Activated CD8-positive, alpha-beta memory T cell treated with anti-CD3 and anti-CD28 coated beads, Interleukin-2, amount 50 U/mL, for 1 hour (primary cell): ENCODE measurements around the gene TIMM29.

Source experiments
- DNase-seq: peaks from one replicate; pipeline ENCODE4 v3.0.0-alpha.2; 2020; ENCODE audit errors: extremely low read depth

The TIMM29 gene

GRCh38 chr19:10928563-10929401 lies at the start of gene TIMM29, which contains the start of gene YIPF2:
TSS of gene TIMM29 (plus strand) at chr19:10928811. CDS start at chr19:10928823, 12 bp downstream.
TSS of gene YIPF2 (minus strand) at chr19:10928639. CDS start at chr19:10928410, 229 bp downstream.
- DNase-seq, result peak; percentile 97

DNA sequence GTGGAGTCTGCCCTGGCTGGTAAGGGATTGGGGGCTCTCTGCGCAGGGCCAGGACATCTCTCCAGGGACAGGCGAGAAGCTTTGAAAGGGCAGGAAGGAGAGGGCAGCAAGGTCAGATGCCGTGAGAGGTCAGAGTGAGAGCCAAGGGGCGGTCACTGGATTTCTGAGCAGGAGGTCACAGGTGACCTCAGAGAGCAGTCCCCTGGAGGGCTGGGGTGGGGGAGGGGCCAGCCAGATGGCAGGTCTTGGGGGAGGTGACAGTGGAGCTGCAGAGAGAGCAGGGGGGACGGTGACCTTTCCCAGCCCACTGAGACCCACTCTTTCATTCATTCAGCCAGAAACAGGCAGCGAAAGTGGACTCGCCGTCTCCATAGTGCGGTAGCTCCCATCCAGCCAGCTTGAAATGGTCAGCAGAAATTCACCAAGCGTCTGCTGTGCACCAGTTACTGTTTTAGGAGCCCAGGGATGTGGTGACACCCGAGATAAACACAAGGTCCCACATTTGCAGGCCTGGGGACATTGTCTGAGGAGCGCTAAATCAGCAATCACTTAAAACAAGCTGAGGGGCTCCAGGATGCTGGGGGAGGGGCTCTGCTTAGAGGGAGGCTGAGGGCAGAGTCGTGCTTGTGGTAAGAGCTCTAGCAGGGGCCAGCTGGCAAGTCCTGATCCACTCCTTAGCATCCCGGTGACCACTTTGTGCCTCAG lies 47.1 kb upstream of the TIMM29 start:
- no peak for DNase-seq

DNA sequence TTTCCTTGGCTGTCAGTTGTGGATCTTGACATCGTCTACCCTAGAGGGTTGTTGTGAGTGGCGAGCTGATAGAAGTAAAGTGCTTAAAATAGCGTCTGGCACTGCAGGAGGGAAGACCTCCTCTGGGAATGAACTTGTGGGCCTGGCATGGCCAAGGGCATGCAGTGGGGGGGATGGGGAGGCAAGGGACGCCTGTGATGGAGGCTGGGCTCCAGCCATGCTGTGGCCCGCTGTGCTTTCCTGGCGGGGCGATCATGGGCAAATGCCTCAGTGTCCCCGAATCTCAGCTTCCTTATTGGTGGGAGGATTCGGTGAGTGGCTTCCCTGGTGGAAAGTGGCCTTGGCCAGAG lies 46.5 kb upstream of the TIMM29 start:
- no peak for DNase-seq

- no peak for DNase-seq
These were observed 44.3 kb upstream of the TIMM29 start for GRCh38 chr19:10884274-10884673.

- DNase-seq, result no peak
These were observed 43.1 kb upstream of the TIMM29 start for GRCh38 chr19:10885201-10886169.

DNA sequence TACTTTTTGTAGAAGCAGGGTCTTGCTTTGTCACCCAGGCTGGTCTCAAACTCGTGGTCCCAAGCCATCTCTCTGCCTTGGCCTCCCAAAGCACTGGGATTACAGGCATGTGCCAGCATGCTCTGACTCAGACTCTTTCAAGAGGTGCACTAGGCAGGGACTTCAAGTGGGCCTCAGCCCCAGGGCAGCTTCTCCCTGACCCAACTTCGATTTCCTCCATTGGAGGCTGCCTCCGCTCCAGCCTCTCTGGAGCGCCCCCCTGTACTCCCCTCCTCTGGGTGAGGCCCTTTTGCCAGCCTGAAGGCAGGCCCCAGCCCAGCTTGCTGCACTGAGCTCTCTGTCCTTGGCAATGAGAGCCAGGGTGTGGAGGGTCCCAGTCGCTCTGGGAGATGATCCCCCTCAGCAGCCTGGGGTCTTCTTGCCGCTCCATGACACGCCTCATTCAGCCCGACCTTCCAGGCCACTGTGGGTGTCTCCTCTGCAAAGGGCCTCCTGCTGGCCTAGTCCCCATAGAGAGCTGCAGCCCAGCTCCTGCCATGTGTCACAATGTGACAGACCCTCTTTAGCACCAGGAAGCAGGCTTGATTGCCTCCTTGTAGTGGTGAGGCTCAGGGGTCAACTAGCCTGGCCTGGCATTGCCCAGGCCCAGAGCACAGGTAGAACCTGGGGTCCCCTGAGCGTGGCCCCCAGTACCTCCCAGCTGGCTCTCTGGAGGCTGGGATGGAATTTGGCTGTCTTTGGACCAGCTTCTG lies 40.8 kb upstream of the TIMM29 start:
- no peak for DNase-seq

GRCh38 chr19:10888421-10888866 lies 40.2 kb upstream of the TIMM29 start:
- no peak for DNase-seq

DNA sequence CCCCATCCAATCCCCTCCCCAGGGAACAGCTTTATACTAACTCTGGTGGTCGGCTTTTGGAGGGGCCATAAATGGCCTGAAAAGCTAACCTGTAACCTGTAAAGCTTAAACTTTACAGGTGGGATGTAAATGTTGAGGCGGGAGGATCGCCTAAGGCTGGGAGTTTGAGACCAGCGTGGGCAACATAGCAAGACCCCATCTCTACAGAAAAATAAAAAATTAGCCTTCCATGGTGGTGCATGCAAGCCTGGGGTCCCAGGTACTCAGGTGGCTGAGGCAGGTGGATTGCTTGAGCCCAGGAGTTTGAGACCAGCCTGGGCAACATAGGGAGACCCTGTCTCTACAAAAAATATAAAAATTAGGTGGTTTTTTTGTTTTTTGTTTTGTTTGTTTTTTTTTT lies 38.7 kb upstream of the TIMM29 start:
- no peak for DNase-seq

- no peak for DNase-seq
These were observed 37.1 kb upstream of the TIMM29 start for GRCh38 chr19:10891405-10892086.

DNA sequence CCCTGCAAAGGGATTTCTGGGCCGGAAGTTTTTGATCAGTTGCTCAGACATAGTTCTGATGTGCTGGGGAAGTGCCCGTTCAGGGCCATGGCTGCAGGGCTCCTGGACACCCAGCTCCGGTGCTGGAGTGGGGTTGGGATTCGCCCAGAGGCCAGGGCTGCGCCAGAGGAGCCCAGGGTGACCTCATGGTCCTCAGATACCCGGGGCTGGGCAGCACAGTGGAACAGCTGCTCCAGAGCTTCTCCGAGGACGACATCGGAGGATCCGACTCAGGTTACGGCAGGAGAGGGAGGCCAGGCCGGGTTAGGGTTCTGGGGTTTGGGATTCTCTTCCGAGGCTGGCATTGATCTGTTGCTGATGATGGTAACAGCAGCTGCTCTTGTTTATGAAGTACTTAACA lies 36.4 kb upstream of the TIMM29 start:
- DNase-seq, result no peak

GRCh38 chr19:10894911-10895213 lies 33.7 kb upstream of the TIMM29 start:
- no peak for DNase-seq

DNA sequence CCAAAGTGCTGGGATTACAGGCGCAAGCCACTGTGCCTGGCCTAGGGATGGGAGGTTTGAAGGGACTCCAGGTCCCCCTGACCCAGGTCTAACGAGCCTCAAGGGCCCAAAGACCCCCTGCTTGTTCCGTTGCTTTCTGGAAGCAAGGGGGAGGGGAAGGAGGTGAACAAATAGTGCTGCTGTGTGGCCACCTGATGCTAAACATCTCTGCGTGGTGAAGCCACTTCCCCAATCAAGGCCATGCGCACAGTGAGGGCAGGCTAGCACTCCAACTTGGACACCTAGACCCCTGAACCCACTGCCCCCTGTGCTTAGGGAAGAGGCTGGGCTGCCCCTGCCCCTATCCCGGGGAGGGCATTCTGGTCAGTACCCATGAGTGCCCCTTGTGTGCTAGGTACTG lies 33.2 kb upstream of the TIMM29 start:
- DNase-seq, result no peak

DNA sequence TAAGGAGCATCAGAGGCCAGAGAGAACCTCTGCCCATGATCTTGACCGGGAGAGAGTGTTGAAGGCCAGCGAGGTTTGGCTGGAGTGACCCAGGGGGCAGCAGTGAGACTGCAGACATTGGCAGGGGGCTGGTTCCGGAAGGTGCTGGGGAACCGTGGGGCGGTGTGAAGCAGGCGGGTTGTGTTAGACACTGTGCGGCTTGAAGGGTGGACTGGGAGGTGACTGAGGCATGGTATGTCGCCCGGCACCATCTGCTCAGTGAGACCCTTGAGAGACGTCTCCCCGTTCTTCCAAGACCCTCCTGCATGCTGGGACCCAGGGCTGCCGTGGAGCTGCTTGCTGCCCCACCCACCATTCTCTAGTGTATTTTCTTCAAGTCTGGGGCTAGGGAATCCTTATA lies 32.7 kb upstream of the TIMM29 start:
- DNase-seq, result no peak

DNA sequence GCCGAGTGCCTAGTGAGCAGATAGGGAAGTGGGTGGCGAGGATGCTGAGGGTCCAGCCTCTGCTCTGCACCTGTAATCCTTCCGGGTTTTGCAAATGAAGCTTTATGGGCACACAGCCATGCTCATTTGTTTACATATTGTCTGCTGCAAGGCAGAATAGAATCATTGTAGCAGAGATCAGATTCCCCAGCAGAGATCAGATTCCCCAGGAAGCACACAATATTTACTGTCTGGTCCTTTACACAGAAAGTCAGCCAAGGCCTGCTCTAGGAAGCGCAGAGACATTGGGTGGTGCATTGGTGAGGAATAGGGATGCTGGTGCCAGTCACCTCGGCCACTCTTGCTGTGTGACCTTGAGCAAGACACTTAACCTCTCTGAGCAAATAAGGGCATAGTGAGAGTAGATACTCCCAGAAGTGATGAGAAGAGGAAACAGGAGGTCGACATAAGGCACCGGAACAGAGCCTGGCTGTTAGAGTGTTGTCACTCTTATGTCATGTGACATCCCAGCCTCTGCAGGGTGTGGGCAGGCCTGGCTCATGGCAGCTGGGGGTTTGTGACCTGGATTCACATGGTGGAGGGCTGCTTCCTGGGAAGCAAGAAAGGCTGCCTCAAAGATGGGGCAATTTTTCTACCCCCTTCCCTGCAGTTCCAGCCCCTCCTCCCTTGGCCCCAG lies 31.6 kb upstream of the TIMM29 start:
- no peak for DNase-seq

GRCh38 chr19:10898633-10899032 lies 30.0 kb upstream of the TIMM29 start:
- no peak for DNase-seq

- no peak for DNase-seq
These were observed 29.4 kb upstream of the TIMM29 start for GRCh38 chr19:10899151-10899653.

DNA sequence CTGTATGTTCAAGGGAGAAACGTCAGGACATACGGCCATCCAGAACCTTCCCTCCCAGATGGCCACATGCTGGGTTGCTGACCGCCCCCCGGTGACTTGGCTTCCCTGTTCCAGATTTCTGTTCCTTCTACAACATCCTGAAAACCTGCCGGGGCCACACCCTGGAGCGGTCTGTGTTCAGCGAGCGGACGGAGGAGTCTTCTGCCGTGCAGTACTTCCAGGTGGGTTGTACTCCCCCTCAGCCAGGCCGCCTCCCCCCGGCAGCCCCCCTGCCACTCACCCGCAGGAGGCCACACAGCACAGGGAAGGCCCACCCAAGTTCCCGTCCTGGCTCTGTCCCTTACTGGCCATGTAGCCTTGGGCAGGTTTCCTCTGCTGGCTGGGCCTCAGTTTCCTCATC lies 20.7 kb upstream of the TIMM29 start:
- DNase-seq, result no peak

- DNase-seq, result no peak
These were observed 20.1 kb upstream of the TIMM29 start for GRCh38 chr19:10908380-10908960.

GRCh38 chr19:10911579-10912363 lies 16.8 kb upstream of the TIMM29 start:
- DNase-seq, result no peak
